Measurements from ENCODE around the gene EYA4. TPM values are rescaled to one million over a fixed set of nuclear protein-coding genes. Genes with fewer than 3 reads are reported as not detected.

EYA4 gene
- 0.12 and 0.13 TPM in 2 replicates for total RNA-seq

GRCh38 chr6:133241086-133241900 is at the start of gene EYA4:
Gene EYA4 (plus strand): TSS chr6:133241357. CDS start chr6:133274781, 33,424 bp downstream.

